GM10248 (cell line): ENCODE data around the gene NAT10.

Experiments used
- CTCF ChIA-PET: fragments of 300-600 bp; sonication (Branson Sonifier 250); formaldehyde crosslinking; extraction: SDS; loops from one replicate; lab custom pipeline; 2021; ENCODE audit warnings: antibody characterized with exemption; lab: Yijun Ruan, JAX
- POLR2A ChIA-PET: fragments of 350-650 bp; sonication (Branson Sonifier 250); formaldehyde crosslinking; extraction: SDS; loops from one replicate; lab custom pipeline; 2020; ENCODE audit warnings: antibody characterized with exemption; lab: Yijun Ruan, JAX
- DNase-seq: peaks from one replicate; pipeline ENCODE4 v3.0.0; 2012; ENCODE audit errors: extremely low spot score
- TF ChIP-seq, protein P1 (sequence below): IDR thresholded peaks from 2 replicates; pipeline ENCODE4 v1.5.1; 2012; ENCODE audit warnings: mild to moderate bottlenecking, low read depth; ENCODE audit errors: extremely low read depth, missing control alignments, control extremely low read depth

Gene NAT10

GRCh38 chr11:34149786-34150185 is 44.4 kb downstream of the NAT10 start:
- no peak for DNase-seq
- CTCF ChIA-PET = interaction anchor here (0.8 to 1.9 kb wide), 4 partner anchors 8 to 162 kb away, joined by 3 to 5 read pairs (median 4); no protein-coding TSS in a partner anchor
- TF ChIP-seq, protein P1, sequence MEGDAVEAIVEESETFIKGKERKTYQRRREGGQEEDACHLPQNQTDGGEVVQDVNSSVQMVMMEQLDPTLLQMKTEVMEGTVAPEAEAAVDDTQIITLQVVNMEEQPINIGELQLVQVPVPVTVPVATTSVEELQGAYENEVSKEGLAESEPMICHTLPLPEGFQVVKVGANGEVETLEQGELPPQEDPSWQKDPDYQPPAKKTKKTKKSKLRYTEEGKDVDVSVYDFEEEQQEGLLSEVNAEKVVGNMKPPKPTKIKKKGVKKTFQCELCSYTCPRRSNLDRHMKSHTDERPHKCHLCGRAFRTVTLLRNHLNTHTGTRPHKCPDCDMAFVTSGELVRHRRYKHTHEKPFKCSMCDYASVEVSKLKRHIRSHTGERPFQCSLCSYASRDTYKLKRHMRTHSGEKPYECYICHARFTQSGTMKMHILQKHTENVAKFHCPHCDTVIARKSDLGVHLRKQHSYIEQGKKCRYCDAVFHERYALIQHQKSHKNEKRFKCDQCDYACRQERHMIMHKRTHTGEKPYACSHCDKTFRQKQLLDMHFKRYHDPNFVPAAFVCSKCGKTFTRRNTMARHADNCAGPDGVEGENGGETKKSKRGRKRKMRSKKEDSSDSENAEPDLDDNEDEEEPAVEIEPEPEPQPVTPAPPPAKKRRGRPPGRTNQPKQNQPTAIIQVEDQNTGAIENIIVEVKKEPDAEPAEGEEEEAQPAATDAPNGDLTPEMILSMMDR = peak; percentile 23
- POLR2A ChIA-PET = no interaction called here

DNA sequence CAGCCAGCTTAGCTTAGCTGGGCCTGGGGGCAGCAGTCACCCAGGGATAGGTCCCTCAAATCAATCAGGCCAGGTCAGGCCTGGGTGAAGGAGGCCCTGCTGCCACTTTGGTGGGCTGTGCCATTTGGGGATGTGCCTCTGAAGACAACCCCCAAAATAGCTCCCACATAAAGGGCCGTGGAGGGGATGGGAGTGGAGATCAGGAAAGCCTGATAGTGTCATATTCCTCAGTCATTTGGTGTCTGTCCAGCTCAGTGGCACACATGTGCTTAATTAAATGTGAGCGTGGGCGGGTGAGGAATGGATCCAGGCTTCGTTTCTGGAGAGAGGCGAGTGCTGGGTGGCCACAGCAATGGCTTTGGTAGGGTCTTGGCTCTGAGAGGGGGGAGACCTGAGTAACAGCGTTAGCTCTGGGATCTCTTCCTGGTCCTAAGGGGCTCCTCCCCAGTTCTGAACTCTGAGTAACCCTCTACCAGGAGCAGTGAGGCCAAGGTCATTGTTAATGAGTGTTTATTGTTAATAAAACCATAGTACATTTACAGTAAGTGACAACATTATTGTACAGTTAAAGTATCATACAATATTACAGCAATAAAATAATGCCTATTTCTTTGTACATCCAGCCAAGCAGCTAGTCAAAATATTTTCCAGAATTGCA is 45.2 kb downstream of the NAT10 start:
- TF ChIP-seq, protein P1 = no peak
- ChIA-PET POLR2A (no interaction called here), CTCF (interaction anchor here (0.8 to 1.9 kb wide), 8 partner anchors 9 to 163 kb away, joined by 3 to 5 read pairs (median 4); no protein-coding TSS in a partner anchor)
- DNase-seq = no peak

DNA sequence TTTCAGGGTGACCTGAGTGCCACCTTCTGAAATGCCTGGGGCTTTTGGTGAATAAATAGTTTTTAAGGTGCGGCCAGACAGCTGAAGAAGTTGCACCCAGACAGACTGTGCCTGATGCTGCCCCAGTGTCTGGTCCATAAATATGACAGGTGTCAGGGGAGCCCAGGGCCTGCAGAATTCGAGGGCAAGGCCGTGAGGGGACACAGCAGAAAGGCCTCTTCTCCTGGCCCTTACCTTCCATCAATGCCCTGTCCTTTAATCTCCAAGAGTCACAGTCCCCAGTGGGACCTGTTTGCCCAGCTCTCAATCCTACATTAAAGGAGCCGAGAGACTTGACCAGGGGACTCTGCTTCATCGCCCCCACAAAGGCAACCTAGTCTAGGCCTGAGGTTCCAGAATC is 45.7 kb downstream of the NAT10 start:
- ChIA-PET POLR2A (no interaction called here), CTCF (interaction anchor here (1.0 to 1.9 kb wide), 6 partner anchors 14 to 164 kb away, joined by 3 to 5 read pairs (median 4); no protein-coding TSS in a partner anchor)
- no peak for DNase-seq
- TF ChIP-seq, protein P1 = no peak

- CTCF ChIA-PET = interaction anchor here (1.1 to 1.8 kb wide), 5 partner anchors 14 to 206 kb away, joined by 3 to 5 read pairs (median 4); partner anchors contain the start of gene ABTB2
- POLR2A ChIA-PET = interaction anchor here (0.7 kb wide), 1 partner anchor 55 kb away, joined by 3 read pairs; no protein-coding TSS in a partner anchor
- TF ChIP-seq, protein P1 = no peak
- DNase-seq = no peak
Observed at GRCh38 chr11:34151916-34152845, 46.8 kb downstream of the NAT10 start.

- TF ChIP-seq, protein P1 = no peak
- peak; percentile 63 for DNase-seq
- CTCF ChIA-PET = interaction anchor here (0.8 to 1.6 kb wide), 14 partner anchors 9 to 204 kb away, joined by 3 to 6 read pairs (median 4); partner anchors contain the start of gene ABTB2
- POLR2A ChIA-PET = no interaction called here
Observed at GRCh38 chr11:34154059-34154875, 48.8 kb downstream of the NAT10 start.
